Transverse colon (tissue), 4 donors: ENCODE data around the gene PRELID3B. TPM values are rescaled to one million over a fixed set of nuclear protein-coding genes. Genes with fewer than 3 reads are reported as not detected.
"Not testable (repeated sequence)": the region's sequence is repeated elsewhere in the genome, so short reads cannot be mapped to it uniquely, and the experiment has no call there.

ENCODE experiments used
- DNase-seq: peaks from one replicate; pipeline ENCODE4 v3.0.0-alpha.2; 2019
- H3K27ac ChIP-seq, 4 donors: fragments of 200-600 bp; sonication (generic); 2 replicates each; pipeline ENCODE4 v1.5.1; 2016 to 2018; ENCODE audit warnings: inconsistent platforms in 4 of 4
- H3K27me3 ChIP-seq: fragments of 200-600 bp; sonication (generic); 2 replicates; pipeline ENCODE4 v1.5.1; 2017; ENCODE audit warnings: inconsistent platforms
- H3K36me3 ChIP-seq, 4 donors: fragments of 200-600 bp; sonication (generic); 2 replicates each; pipeline ENCODE4 v1.5.1; 2017 to 2019; ENCODE audit warnings: inconsistent platforms in 4 of 4
- H3K4me1 ChIP-seq, 4 donors: fragments of 200-600 bp; sonication (generic); 2 replicates each; pipeline ENCODE4 v1.5.1; 2017 to 2020; ENCODE audit warnings: inconsistent platforms in 4 of 4
- H3K4me3 ChIP-seq, 4 donors: fragments of 200-600 bp; sonication (generic); 1 replicate in 1 of 4; 2 replicates in 3 of 4; pipeline versions ENCODE4 v1.5.1 to v1.6.1; 2017 to 2019; ENCODE audit warnings: inconsistent platforms in 4 of 4
- H3K9me3 ChIP-seq, 2 donors: fragments of 200-600 bp; sonication (generic); 2 replicates each; pipeline ENCODE4 v1.5.1; 2017 to 2019; ENCODE audit warnings: inconsistent platforms in 2 of 2
- EP300 ChIP-seq: sonication (generic); formaldehyde crosslinking; IDR thresholded peaks from one replicate; pipeline ENCODE4 v1.6.1; 2017; ENCODE audit warnings: antibody characterized with exemption, low read depth
- POLR2A ChIP-seq: fragments of 450-650 bp; IDR thresholded peaks from one replicate; pipeline ENCODE4 v1.6.1; 2016; ENCODE audit warnings: antibody characterized with exemption, mild to moderate bottlenecking, moderate library complexity
- POLR2AphosphoS5 ChIP-seq, 3 donors: sonication (generic); formaldehyde crosslinking; IDR thresholded peaks; one replicate each; pipeline ENCODE4 v1.6.1; 2016; ENCODE audit warnings: antibody characterized with exemption in 3 of 3
- WGBS, 2 donors: methylation state at CpG; one replicate each; pipeline ENCODE4 v1.1.5; 2018; ENCODE audit warnings: low coverage in 1 of 2; 5-methylcytosine and 5-hydroxymethylcytosine counted together
- in situ Hi-C, 4 donors: fragments of 200-750 bp; cut with MboI; loops; one replicate each; pipeline versions ENCODE4 v1.15.0 to v1.15.1; 2017; ENCODE audit warnings: low sequenced_read_pairs in 3 of 4, low pct_ligation_motif_present in 1 of 4, low pct_unique_long_range_greater_than_20kb in 1 of 4
- intact Hi-C: fragments of 100-400 bp; cut with DNase I; formaldehyde crosslinking; loops from one replicate; pipeline ENCODE4 v1.15.1; 2023; ENCODE audit warnings: low total_unique reads
- total RNA-seq, 4 donors: library from RNA; depleted of rRNA; stranded (reverse); fragments of >200 nt; gene quantifications; one replicate each; pipeline ENCODE4 v1.1.0, GENCODE V29; 2016
- TF ChIP-seq, protein P1 (sequence below), 5 experiments: fragments of 200-600 bp in 3 of 5; fragments of 450-650 bp in 2 of 5; sonication (generic) in 3 of 5; IDR thresholded peaks; 1 replicate in 2 of 5; 2 replicates in 3 of 5; pipeline ENCODE4 v1.5.1; 2016 to 2017; ENCODE audit warnings: antibody characterized with exemption in 5 of 5, inconsistent platforms in 3 of 5, mild to moderate bottlenecking in 2 of 5, moderate library complexity in 1 of 5

Gene PRELID3B
- total RNA-seq, 4 donors from 2014 or later = 25.3 to 119 (median 67.8) TPM

DNA sequence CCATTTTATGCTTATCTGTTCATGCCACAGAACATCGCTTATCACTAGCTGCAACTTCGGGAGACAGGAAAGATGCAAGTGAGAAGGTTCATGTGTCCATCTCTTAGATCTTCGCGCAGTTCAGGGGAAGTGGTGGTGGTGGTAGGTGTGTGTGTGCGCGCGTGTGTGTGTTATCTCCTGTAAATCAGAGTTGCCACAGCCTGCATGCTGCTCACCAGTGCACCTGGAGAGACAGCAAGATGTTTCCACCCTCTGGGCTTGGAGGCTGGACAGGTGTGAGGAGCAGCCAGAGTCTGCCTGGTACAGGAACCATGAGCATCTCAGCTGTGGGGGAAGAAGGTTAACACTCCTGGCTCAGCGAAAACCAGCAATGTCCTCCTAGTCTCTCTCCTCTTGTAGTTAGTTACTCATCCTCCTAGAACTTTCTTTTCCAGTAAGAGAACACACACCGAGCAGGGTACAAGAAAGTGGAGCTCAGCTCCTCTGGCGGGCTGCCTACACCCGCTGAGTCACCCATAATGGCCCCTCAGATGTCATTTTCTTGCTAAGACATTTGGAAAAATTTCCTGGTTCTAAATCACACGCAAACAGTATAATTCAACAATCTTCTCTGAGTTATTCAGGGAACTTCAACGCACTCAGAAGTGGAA lies 28.5 kb downstream of the PRELID3B start:
- TF ChIP-seq, protein P1, sequence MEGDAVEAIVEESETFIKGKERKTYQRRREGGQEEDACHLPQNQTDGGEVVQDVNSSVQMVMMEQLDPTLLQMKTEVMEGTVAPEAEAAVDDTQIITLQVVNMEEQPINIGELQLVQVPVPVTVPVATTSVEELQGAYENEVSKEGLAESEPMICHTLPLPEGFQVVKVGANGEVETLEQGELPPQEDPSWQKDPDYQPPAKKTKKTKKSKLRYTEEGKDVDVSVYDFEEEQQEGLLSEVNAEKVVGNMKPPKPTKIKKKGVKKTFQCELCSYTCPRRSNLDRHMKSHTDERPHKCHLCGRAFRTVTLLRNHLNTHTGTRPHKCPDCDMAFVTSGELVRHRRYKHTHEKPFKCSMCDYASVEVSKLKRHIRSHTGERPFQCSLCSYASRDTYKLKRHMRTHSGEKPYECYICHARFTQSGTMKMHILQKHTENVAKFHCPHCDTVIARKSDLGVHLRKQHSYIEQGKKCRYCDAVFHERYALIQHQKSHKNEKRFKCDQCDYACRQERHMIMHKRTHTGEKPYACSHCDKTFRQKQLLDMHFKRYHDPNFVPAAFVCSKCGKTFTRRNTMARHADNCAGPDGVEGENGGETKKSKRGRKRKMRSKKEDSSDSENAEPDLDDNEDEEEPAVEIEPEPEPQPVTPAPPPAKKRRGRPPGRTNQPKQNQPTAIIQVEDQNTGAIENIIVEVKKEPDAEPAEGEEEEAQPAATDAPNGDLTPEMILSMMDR (IDR thresholded peaks at IDR 0.05) = no peak
- no peak for TF ChIP-seq POLR2A
- no peak for TF ChIP-seq POLR2AphosphoS5 (IDR thresholded peaks at IDR 0.05)
- TF ChIP-seq EP300 = no peak
- intact Hi-C loops (no loop called here), in situ Hi-C loops (no loop called here)
- Histone ChIP-seq H3K27me3 (no peaks in the 10 kb centered on the region), H3K4me3 (no peak overlapping the region), H3K27ac (no peak overlapping the region), H3K9me3 (no peaks in the 10 kb centered on the region), H3K4me1 (peaks cover 0 to 5% (median 0%) of the 10 kb centered on the region in 4 donors), H3K36me3 (no peaks in the 10 kb centered on the region)
- DNase-seq = no peak
- 80 to 100% methylated on average over 3 to 13 of the region's 13 CpGs for WGBS, 2 donors

DNA sequence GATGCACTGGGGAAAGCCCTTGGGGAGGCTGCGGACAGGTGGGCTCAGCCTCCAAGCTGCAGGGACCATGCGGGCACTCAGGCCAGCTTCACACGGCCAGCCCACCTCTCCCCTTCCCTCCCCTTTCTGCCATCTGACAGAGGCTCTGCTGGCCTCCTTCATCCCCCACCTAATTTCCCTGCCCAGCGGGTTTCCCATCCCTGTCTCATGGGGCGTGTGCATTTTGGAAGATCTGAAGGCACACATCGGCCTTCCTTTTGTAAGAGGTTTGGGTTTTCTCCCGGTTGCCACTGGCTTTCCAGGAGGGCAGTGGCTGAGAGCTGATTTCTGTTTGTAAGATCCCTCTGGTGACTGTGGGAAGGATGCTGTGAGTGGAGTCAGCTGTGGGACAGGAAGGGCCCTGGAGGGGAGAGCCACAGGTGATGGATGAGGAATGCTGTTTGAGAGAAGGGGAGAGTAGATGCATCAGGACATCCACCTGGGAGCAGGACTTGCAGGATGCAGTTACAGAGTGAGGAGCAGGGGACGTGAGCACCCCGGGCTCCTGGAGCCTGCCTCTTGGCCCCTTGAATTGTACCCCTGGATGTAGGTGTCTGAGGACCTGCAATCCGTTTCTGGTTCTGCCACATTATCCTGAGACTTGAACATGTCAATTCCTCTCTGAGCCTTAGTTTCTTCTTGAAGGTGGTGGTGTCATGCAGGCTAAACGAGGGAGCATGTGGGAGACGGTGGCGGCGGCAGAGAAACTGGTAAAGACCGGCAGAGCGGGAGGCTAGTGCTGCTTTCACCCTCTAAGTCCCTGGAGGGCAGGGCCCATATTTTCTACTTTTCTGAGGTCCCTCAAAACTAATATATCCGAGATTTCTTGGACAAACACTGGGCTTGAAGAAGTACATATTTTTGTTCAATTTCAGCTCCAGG lies 29.3 kb downstream of the PRELID3B start:
- in situ Hi-C loops = no loop called here
- H3K4me1 ChIP-seq = peaks cover 0 to 5% (median 0%) of the 10 kb centered on the region in 4 donors
- no peak for TF ChIP-seq POLR2AphosphoS5 (IDR thresholded peaks at IDR 0.05)
- no peak for TF ChIP-seq EP300
- no peak for TF ChIP-seq POLR2A
- TF ChIP-seq, protein P1 (IDR thresholded peaks at IDR 0.05) = no peak
- no peak overlapping the region for H3K4me3 ChIP-seq
- intact Hi-C loops = no loop called here
- no peaks in the 10 kb centered on the region for H3K9me3 ChIP-seq
- DNase-seq = no peak
- 87 to 95% methylated on average over 5 to 17 of the region's 17 CpGs for WGBS, 2 donors
- no peaks in the 10 kb centered on the region for H3K27me3 ChIP-seq
- no peak overlapping the region for H3K27ac ChIP-seq
- H3K36me3 ChIP-seq = no peaks in the 10 kb centered on the region

DNA sequence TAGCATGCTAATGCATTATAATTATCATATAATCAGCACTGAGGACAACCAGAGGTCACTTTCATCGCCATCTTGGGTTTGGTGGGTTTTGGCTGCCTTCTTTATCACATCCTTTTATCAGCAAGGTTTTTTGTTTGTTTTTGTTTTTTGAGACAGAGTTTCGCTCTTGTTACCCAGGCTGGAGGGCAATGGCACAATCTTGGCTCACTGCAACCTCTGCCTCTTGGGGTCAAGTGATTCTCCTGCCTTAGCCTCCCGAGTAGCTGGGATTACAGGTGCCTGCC lies 30.8 kb downstream of the PRELID3B start:
- H3K4me3 ChIP-seq, H3K36me3 ChIP-seq, in situ Hi-C loops, H3K27me3 ChIP-seq, intact Hi-C loops, H3K9me3 ChIP-seq, DNase-seq, H3K27ac ChIP-seq: not testable (repeated sequence)
- peaks cover 4 to 14% (median 9%) of the 10 kb centered on the region in 4 donors for H3K4me1 ChIP-seq
- whole genome bisulfite sequencing, 2 donors = 90 to 100% methylated on average over 2 to 3 of the region's 3 CpGs

DNA sequence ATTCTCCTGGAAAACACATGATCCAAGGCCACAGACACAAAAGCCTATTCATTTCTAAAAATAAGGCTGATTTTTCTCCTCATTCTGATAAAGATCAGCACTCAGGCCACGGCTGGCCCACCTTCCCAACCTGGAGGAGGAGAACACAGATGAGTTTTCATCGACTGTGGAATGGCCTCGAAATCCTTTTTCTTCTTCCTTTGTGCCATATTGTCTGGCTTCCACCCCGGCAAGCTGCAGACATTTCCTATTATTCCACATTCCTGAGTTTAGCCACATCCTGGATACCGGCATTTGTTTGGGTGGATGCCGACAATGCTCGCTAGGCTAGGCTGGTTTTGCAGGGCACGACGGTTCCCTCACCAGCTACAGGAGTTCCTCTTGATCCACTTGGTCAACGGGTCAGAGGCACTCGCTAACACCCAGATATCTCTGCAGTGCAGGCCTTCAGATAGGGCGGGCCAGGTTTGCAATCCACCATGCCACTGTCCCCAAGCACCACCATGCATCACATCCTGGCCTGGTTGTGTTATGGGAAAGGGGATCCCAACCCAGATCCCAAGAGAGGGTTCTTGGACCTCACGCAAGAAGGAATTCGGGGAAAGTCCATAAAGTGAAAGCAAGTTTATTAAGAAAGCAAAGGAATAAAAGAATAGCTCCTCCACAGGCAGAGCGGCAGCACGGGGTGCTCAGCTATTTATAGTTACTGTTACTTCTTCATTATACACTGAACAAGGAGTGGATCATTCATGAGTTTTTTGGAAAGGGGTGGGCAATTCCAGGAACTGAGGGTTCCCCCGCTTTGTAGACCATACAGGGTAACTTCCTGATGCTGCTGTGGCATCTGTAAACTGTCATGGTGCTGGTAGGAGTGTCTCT lies 31.4 kb downstream of the PRELID3B start:
- DNase-seq = no peak
- intact Hi-C loops = no loop called here
- H3K4me1 ChIP-seq = peaks cover 5 to 17% (median 10%) of the 10 kb centered on the region in 4 donors
- H3K4me3 ChIP-seq = no peak overlapping the region
- no peaks in the 10 kb centered on the region for H3K36me3 ChIP-seq
- peak overlapping the region in 3 of 4 donors; percentile 11 to 24 (median 23) for H3K27ac ChIP-seq
- H3K27me3 ChIP-seq = no peaks in the 10 kb centered on the region
- TF ChIP-seq, protein P1 (IDR thresholded peaks at IDR 0.05) = no peak
- TF ChIP-seq POLR2A = no peak
- TF ChIP-seq POLR2AphosphoS5 (IDR thresholded peaks at IDR 0.05) = no peak
- no peak for TF ChIP-seq EP300
- 71 to 72% methylated on average over 13 to 17 of the region's 17 CpGs for WGBS, 2 donors
- in situ Hi-C loops = no loop called here
- no peaks in the 10 kb centered on the region for H3K9me3 ChIP-seq
